Naive thymus-derived CD4-positive, alpha-beta T cell (primary cell): Measurements from ENCODE around the gene KHDC3L. TPM values are rescaled to one million over a fixed set of nuclear protein-coding genes. Genes with fewer than 3 reads are reported as not detected.
"Not testable (repeated sequence)": the region's sequence is repeated elsewhere in the genome, so short reads cannot be mapped to it uniquely, and the experiment has no call there.

Experiments used
- ATAC-seq: fragments of 150-1000 bp; cut with Tn5 transposase; 2 replicates; pipeline ENCODE4 v1.10.0; 2021; ENCODE audit warnings: mild to moderate bottlenecking, moderate library complexity
- CTCF ChIA-PET: fragments of 350-600 bp; sonication (Branson Sonifier 250); formaldehyde crosslinking; loops from one replicate; lab custom pipeline; 2021; ENCODE audit warnings: antibody characterized with exemption; lab: Charles Lee
- POLR2A ChIA-PET: fragments of 350-600 bp; sonication (Branson Sonifier 250); formaldehyde crosslinking; loops from one replicate; lab custom pipeline; 2021; ENCODE audit warnings: antibody characterized with exemption, inconsistent platforms; lab: Charles Lee
- DNase-seq, 9 donors: peaks; one replicate each; pipeline versions ENCODE4 v3.0.0 to v3.0.0-alpha.2; 2020 to 2022; ENCODE audit warnings: mixed read lengths in 1 of 9
- H3K27ac ChIP-seq: one replicate; pipeline ENCODE4 v1.7.0; 2013; ENCODE audit warnings: mild to moderate bottlenecking, low read depth, low read length, moderate library complexity
- H3K27me3 ChIP-seq, 2 donors: one replicate each; pipeline ENCODE4 v1.7.0; 2013; ENCODE audit warnings: low read length in 2 of 2, mild to moderate bottlenecking in 2 of 2, moderate library complexity in 2 of 2; ENCODE audit not compliant: control insufficient read depth in 2 of 2, insufficient read depth in 2 of 2
- H3K36me3 ChIP-seq, 3 experiments: 1 replicate in 2 of 3; 2 replicates in 1 of 3; pipeline ENCODE4 v1.7.0; 2013; ENCODE audit warnings: low read length in 3 of 3, mild to moderate bottlenecking in 3 of 3, moderate library complexity in 1 of 3; ENCODE audit not compliant: insufficient read depth in 3 of 3, control insufficient read depth in 2 of 3
- H3K4me1 ChIP-seq, 2 donors: one replicate each; pipeline ENCODE4 v1.7.0; 2013; ENCODE audit warnings: low read length in 2 of 2, mild to moderate bottlenecking in 2 of 2, moderate library complexity in 1 of 2; ENCODE audit not compliant: control insufficient read depth in 2 of 2, insufficient read depth in 2 of 2
- H3K4me3 ChIP-seq: 2 replicates; pipeline ENCODE4 v1.7.0; 2013; ENCODE audit warnings: mild to moderate bottlenecking, low read length
- H3K9me3 ChIP-seq, 3 experiments: 1 replicate in 2 of 3; 2 replicates in 1 of 3; pipeline ENCODE4 v1.7.0; 2013; ENCODE audit warnings: low read length in 3 of 3; ENCODE audit not compliant: control insufficient read depth in 2 of 3
- H3K27ac Mint-ChIP-seq, 9 donors: one replicate each; pipeline ENCODE4 v1.8.0; 2020 to 2022; ENCODE audit warnings: mixed read lengths in 9 of 9, mild to moderate bottlenecking in 8 of 9, moderate library complexity in 5 of 9, inconsistent platforms in 2 of 9
- H3K27me3 Mint-ChIP-seq, 5 donors: one replicate each; pipeline ENCODE4 v1.8.0; 2021 to 2022; ENCODE audit warnings: mixed read lengths in 5 of 5, mild to moderate bottlenecking in 1 of 5
- H3K36me3 Mint-ChIP-seq, 5 donors: one replicate each; pipeline ENCODE4 v1.8.0; 2020 to 2022; ENCODE audit warnings: mixed read lengths in 5 of 5, mild to moderate bottlenecking in 3 of 5, inconsistent platforms in 1 of 5
- H3K4me1 Mint-ChIP-seq, 7 donors: one replicate each; pipeline ENCODE4 v1.8.0; 2020 to 2022; ENCODE audit warnings: mixed read lengths in 7 of 7, mild to moderate bottlenecking in 3 of 7, inconsistent platforms in 1 of 7
- H3K4me3 Mint-ChIP-seq, 10 donors: one replicate each; pipeline ENCODE4 v1.8.0; 2020 to 2022; ENCODE audit warnings: mild to moderate bottlenecking in 10 of 10, mixed read lengths in 10 of 10, moderate library complexity in 6 of 10, inconsistent platforms in 2 of 10
- H3K9me3 Mint-ChIP-seq, 11 donors: one replicate each; pipeline ENCODE4 v1.8.0; 2020 to 2022; ENCODE audit warnings: mixed read lengths in 11 of 11, mild to moderate bottlenecking in 4 of 11, inconsistent platforms in 1 of 11, moderate library complexity in 1 of 11
- intact Hi-C, 2 donors: fragments of 100-400 bp; cut with micrococcal nuclease; formaldehyde crosslinking; loops; one replicate each; pipeline ENCODE4 v1.15.1; 2023
- polyA plus RNA-seq, 2 donors: library from polyadenylated mRNA; unstranded; fragments of 300-500 nt; fragmentation: Illumina TruSeq; gene quantifications; one replicate each; pipeline ENCODE4 v1.2.3, GENCODE V29; 2021
- total RNA-seq, 6 experiments: library from RNA in 5 of 6; stranded (reverse) in 5 of 6; gene quantifications; 1 replicate in 5 of 6; 2 replicates in 1 of 6; pipeline ENCODE4 v1.2.3 and lab custom pipeline; 2021 to 2026

KHDC3L gene
- total and polyA plus RNA-seq, 7 experiments from 2014 or later: not detected

GRCh38 chr6:73392188-73392587 lies 29.7 kb downstream of the KHDC3L start:
- H3K4me3 Mint-ChIP-seq, H3K27me3 ChIP-seq, H3K27ac ChIP-seq, ATAC-seq, H3K9me3 Mint-ChIP-seq, intact Hi-C loops, CTCF ChIA-PET, POLR2A ChIA-PET, H3K36me3 ChIP-seq, H3K27ac Mint-ChIP-seq, H3K4me3 ChIP-seq, DNase-seq, H3K9me3 ChIP-seq, H3K4me1 ChIP-seq, H3K27me3 Mint-ChIP-seq: not testable (repeated sequence)
- Mint-ChIP-seq H3K4me1 (peaks cover 0 to 35% (median 5%) of the 10 kb centered on the region in 7 donors), H3K36me3 (peaks cover 0 to 15% (median 0%) of the 10 kb centered on the region in 5 donors)

GRCh38 chr6:73393278-73393677 lies 30.8 kb downstream of the KHDC3L start:
- Mint-ChIP-seq H3K27ac (no peak overlapping the region), H3K4me1 (peaks cover 0 to 35% (median 5%) of the 10 kb centered on the region in 7 donors), H3K4me3 (peak overlapping the region in 1 of 10 donors; percentile 47), H3K27me3 (peaks cover 0 to 6% (median 0%) of the 10 kb centered on the region in 5 donors), H3K9me3 (peaks cover 0 to 4% (median 0%) of the 10 kb centered on the region in 11 donors), H3K36me3 (peaks cover 0 to 15% (median 0%) of the 10 kb centered on the region in 5 donors)
- Histone ChIP-seq H3K27ac (no peak overlapping the region), H3K36me3 (no peaks in the 10 kb centered on the region), H3K27me3 (no peaks in the 10 kb centered on the region), H3K4me1 (peaks cover 0 to 7% of the 10 kb centered on the region in 2 donors), H3K9me3 (no peaks in the 10 kb centered on the region), H3K4me3 (no peak overlapping the region)
- intact Hi-C loops: no loop called here
- ATAC-seq (no peak), DNase-seq (no peak)
- ChIA-PET POLR2A (no interaction called here), CTCF (no interaction called here)

GRCh38 chr6:73394577-73395354 lies 32.3 kb downstream of the KHDC3L start, which contains the start of gene DDX43:
TSS of gene DDX43 (plus strand) at chr6:73394828. CDS start at chr6:73394906, 78 bp downstream.
- intact Hi-C loops: no loop called here
- Histone ChIP-seq H3K4me1 (peaks cover 0 to 7% of the 10 kb centered on the region in 2 donors), H3K4me3 (peak within 1 kb of the TSS; percentile 43), H3K9me3 (no peaks in the 10 kb centered on the region), H3K27ac (peak within 1 kb of the TSS; percentile 68), H3K36me3 (no peaks in the 10 kb centered on the region), H3K27me3 (no peaks in the 10 kb centered on the region)
- POLR2A ChIA-PET: no interaction called here
- DNase-seq (peak in 8 of 9 donors; percentile 13 to 60 (median 34)), ATAC-seq (peak; percentile 79)
- CTCF ChIA-PET: no interaction called here
- Mint-ChIP-seq H3K36me3 (peaks cover 0 to 13% (median 0%) of the 10 kb centered on the region in 5 donors), H3K27me3 (peaks cover 0 to 6% (median 0%) of the 10 kb centered on the region in 5 donors), H3K4me3 (peak within 1 kb of the TSS; percentile 32 to 86 (median 78)), H3K27ac (peak within 1 kb of the TSS in 7 of 9 donors; percentile 62 to 95 (median 84)), H3K9me3 (peaks cover 0 to 4% (median 0%) of the 10 kb centered on the region in 11 donors), H3K4me1 (peaks cover 0 to 23% (median 0%) of the 10 kb centered on the region in 7 donors)

- peaks cover 0 to 5% of the 10 kb centered on the region in 2 donors for H3K4me1 ChIP-seq
- ChIA-PET CTCF (no interaction called here), POLR2A (no interaction called here)
- Mint-ChIP-seq H3K27me3 (peaks cover 0 to 6% (median 0%) of the 10 kb centered on the region in 5 donors), H3K36me3 (peaks cover 0 to 13% (median 0%) of the 10 kb centered on the region in 5 donors), H3K4me3 (no peak overlapping the region), H3K9me3 (peaks cover 0 to 4% (median 0%) of the 10 kb centered on the region in 11 donors), H3K27ac (no peak overlapping the region), H3K4me1 (peaks cover 0 to 18% (median 0%) of the 10 kb centered on the region in 7 donors)
- H3K27me3 ChIP-seq: no peaks in the 10 kb centered on the region
- DNase-seq: no peak
- no peak for ATAC-seq
- no peaks in the 10 kb centered on the region for H3K36me3 ChIP-seq
- no peak overlapping the region for H3K4me3 ChIP-seq
- intact Hi-C loops: no loop called here
- no peak overlapping the region for H3K27ac ChIP-seq
- H3K9me3 ChIP-seq: no peaks in the 10 kb centered on the region
These were observed 33.4 kb downstream of the KHDC3L start for GRCh38 chr6:73395875-73396274.

GRCh38 chr6:73400656-73401055 lies 38.2 kb downstream of the KHDC3L start:
- H3K4me3 ChIP-seq: no peak overlapping the region
- no peaks in the 10 kb centered on the region for H3K4me1 ChIP-seq
- POLR2A ChIA-PET: no interaction called here
- no peak overlapping the region for H3K4me3 Mint-ChIP-seq
- H3K27ac ChIP-seq: no peak overlapping the region
- no peaks in the 10 kb centered on the region for H3K36me3 ChIP-seq
- H3K27me3 Mint-ChIP-seq: no peaks in the 10 kb centered on the region
- peaks cover 0 to 1% (median 0%) of the 10 kb centered on the region in 5 donors for H3K36me3 Mint-ChIP-seq
- no peaks in the 10 kb centered on the region for H3K4me1 Mint-ChIP-seq
- no peak overlapping the region for H3K27ac Mint-ChIP-seq
- no peaks in the 10 kb centered on the region for H3K27me3 ChIP-seq
- intact Hi-C loops: no loop called here
- CTCF ChIA-PET: no interaction called here
- no peaks in the 10 kb centered on the region for H3K9me3 Mint-ChIP-seq
- ATAC-seq (no peak), DNase-seq (no peak)
- no peaks in the 10 kb centered on the region for H3K9me3 ChIP-seq

GRCh38 chr6:73409395-73409794 lies 46.9 kb downstream of the KHDC3L start:
- intact Hi-C loops: no loop called here
- Histone ChIP-seq H3K4me1 (no peaks in the 10 kb centered on the region), H3K36me3 (no peaks in the 10 kb centered on the region), H3K4me3 (no peak overlapping the region), H3K27ac (no peak overlapping the region), H3K9me3 (no peaks in the 10 kb centered on the region), H3K27me3 (no peaks in the 10 kb centered on the region)
- POLR2A ChIA-PET: no interaction called here
- H3K36me3 Mint-ChIP-seq: peaks cover 0 to 10% (median 0%) of the 10 kb centered on the region in 5 donors
- ATAC-seq (no peak), DNase-seq (no peak)
- CTCF ChIA-PET: no interaction called here
- H3K27me3 Mint-ChIP-seq: peaks cover 0 to 4% (median 0%) of the 10 kb centered on the region in 5 donors
- peaks cover 0 to 1% (median 0%) of the 10 kb centered on the region in 11 donors for H3K9me3 Mint-ChIP-seq
- H3K27ac Mint-ChIP-seq: no peak overlapping the region
- H3K4me3 Mint-ChIP-seq: no peak overlapping the region
- H3K4me1 Mint-ChIP-seq: no peaks in the 10 kb centered on the region
